GM21381 (cell line): ENCODE data around the gene RPS8.
"Not testable (repeated sequence)": the region's sequence is repeated elsewhere in the genome, so short reads cannot be mapped to it uniquely, and the experiment has no call there.

Experiments
- ATAC-seq: cut with Tn5 transposase; IDR thresholded peaks from one replicate; pipeline ENCODE4 v1.9.1; 2021; ENCODE audit warnings: mild to moderate bottlenecking, moderate library complexity; ENCODE audit not compliant: unreplicated experiment

The RPS8 gene

DNA sequence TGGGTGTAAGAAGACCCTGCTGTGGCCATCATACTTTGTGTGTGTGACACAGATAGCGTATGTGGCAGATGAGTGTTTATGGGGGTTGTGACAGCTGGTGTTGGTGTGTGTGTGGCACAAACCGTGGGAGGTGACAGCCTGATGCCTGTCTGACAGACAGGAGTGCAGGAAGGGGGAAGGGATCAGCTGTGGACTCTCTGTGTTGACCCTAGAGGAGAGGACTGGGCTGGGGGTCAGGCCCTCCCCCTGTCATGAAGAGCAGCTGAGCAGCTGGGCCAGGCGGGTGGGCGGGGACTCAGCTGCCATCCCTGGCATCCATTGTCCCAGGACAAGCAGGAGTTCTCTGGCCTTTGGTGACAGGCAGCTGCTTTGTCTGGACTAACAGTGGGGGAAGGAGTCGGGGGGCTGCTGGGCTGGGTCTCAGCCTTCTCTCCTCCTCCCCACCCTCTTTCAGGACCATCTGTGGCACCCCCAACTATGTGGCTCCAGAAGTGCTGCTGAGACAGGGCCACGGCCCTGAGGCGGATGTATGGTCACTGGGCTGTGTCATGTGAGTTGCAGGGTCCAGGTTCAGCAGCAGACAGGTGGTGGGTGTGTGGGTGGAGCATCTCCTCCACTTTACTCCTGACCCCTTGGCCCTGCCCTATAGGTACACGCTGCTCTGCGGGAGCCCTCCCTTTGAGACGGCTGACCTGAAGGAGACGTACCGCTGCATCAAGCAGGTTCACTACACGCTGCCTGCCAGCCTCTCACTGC is 27.1 kb downstream of the RPS8 start:
- no peak for ATAC-seq

DNA sequence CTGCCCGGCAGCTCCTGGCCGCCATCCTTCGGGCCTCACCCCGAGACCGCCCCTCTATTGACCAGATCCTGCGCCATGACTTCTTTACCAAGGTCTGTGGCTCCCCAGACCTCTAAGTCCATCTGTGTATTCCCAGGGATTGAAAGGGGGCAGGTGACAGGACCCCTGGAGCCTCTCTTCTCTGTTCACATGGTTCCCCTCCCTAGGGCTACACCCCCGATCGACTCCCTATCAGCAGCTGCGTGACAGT is 27.6 kb downstream of the RPS8 start:
- ATAC-seq, result no peak

DNA sequence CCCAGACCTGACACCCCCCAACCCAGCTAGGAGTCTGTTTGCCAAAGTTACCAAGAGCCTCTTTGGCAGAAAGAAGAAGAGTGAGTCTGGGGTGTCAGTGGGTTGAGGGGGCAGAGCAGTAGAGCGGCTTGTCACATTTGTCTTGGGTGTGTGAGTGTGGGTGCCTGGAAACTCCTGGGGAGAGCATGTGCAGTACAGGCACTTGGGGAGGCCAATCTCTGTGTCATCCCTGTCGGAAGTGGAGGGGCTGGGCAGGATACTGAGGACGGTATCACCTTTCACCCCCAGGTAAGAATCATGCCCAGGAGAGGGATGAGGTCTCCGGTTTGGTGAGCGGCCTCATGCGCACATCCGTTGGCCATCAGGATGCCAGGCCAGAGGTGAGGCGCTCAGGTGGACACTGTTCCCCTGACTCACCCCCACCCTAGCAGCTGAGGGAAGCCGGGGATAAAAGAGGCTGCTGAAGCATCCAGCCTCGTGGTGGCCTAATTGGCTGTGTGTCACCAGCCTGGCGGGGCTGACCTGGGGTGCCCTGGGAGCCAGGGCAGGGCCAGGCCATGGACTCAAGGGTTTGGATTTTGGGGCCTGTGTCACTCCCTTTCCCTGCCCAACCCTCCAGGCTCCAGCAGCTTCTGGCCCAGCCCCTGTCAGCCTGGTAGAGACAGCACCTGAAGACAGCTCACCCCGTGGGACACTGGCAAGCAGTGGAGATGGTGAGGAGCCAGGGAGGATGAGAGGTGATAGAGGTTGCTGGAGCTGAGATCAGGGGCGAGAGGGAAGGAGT is 28.2 kb downstream of the RPS8 start:
- no peak for ATAC-seq

DNA sequence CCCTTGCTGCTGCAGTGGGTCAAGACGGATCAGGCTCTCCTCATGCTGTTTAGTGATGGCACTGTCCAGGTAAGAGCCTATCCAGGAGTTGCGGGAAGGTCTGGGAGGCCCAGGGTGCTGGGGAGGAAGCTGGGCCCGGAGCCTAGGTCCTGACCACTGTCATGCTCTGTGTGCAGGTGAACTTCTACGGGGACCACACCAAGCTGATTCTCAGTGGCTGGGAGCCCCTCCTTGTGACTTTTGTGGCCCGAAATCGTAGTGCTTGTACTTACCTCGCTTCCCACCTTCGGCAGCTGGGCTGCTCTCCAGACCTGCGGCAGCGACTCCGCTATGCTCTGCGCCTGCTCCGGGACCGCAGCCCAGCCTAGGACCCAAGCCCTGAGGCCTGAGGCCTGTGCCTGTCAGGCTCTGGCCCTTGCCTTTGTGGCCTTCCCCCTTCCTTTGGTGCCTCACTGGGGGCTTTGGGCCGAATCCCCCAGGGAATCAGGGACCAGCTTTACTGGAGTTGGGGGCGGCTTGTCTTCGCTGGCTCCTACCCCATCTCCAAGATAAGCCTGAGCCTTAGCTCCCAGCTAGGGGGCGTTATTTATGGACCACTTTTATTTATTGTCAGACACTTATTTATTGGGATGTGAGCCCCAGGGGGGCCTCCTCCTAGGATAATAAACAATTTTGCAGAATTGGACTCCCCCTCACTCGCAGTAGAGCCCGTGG is 30.1 kb downstream of the RPS8 start:
- no peak for ATAC-seq

DNA sequence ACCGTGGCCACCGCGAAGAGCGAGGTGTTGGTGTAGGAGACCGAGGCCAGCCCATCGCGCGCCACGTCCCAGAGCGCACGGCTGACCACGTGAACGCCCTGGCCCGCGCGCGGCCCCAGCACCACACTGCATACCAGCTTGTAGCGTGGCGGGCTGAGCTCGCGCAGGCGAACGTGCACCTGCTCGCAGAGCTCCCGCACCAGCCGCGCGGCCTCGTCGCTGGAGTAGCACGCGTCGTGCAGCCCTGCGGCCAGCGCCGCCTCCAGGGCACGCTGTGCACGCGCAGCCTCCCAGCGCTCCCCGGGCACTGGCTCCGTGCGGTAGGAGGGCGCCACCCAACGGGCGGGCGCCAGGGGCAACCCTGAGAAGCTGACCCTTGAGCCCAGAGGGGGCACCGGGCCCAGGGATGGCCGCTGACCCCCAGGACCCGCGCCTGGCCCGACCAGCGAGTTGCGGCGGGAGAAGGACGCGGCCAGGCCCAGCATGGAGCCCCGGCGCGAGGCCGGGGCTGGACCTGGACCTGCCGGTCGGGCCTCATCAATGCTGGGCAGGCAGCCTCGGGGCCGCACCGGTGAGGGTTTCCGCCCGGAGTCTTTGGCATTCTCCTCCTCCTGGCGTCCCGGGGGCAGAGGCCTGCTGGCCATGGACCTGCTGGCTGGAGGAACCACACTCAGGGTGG is 30.8 kb downstream of the RPS8 start:
- ATAC-seq, result no peak

DNA sequence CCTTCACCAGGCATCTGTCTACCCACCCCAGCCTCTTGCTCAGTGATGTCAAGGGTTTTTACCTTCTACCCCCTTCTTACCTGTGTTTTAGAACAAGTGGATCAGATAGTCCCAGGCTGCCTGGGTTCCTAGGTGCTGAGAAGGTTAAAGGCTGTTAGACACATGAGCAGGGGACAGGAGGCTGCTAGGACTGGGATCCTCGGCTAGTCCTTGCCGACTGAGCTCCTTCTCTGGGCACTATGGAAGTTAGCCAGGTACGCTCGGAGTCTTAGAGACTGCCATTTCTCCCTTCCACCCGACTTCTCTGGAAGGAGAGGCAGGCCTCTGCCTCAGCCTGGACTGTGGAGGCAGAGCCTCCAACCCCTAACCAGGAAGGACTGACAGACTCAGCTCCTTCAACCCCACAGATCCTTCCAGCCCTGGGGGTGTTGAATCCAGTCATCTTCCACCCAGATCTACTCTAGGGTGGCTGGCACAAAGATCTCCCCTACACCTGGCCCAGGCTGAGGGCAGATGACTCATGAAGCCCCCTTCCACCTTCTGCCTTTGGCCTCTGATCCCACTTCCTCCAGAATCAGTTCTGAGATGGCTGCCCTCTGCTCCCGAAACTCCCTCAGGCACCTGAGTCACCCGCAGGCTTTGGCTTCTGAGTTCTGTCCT is 31.5 kb downstream of the RPS8 start, which contains the start of gene DYNLT4:
Gene DYNLT4 (minus strand): TSS at position 648 of the 660 bp plus-strand sequence. CDS start 683 bp downstream, outside the sequence.
- ATAC-seq, result no peak

DNA sequence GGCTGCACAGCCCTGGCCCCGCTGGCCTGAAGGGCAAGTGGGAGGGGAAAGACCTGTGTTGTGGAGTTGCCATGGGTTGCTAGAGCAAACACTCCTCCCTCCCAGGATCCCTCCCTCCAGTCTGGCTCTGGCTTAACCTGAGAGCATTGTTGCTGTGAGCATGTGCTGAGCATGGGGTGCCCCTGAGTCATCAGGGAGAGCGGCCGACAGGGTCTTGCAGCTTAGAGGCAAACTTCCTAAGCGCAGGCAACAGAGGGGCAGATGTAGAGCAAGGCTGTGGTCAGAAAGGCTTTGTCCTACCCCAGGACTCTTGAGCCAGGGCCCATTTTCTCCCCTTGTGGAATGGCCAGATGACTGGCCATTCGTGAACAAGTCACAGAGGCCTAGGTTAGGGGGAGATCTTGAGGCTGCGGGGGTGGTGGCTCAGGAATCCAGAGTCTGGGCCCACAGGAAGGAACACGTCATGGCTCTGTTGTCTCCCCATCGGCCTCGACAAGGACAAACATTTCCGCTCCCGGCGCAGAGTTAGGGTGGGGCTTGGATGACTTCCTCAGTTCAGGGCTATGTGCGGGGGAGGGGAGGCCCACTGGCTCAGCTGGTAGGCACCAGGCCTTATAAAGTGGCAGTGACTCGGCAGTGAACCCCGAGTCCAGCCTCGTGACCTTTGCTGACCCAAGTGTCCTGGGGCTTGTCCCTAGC is 32.2 kb downstream of the RPS8 start:
- peak; percentile 34 for ATAC-seq

DNA sequence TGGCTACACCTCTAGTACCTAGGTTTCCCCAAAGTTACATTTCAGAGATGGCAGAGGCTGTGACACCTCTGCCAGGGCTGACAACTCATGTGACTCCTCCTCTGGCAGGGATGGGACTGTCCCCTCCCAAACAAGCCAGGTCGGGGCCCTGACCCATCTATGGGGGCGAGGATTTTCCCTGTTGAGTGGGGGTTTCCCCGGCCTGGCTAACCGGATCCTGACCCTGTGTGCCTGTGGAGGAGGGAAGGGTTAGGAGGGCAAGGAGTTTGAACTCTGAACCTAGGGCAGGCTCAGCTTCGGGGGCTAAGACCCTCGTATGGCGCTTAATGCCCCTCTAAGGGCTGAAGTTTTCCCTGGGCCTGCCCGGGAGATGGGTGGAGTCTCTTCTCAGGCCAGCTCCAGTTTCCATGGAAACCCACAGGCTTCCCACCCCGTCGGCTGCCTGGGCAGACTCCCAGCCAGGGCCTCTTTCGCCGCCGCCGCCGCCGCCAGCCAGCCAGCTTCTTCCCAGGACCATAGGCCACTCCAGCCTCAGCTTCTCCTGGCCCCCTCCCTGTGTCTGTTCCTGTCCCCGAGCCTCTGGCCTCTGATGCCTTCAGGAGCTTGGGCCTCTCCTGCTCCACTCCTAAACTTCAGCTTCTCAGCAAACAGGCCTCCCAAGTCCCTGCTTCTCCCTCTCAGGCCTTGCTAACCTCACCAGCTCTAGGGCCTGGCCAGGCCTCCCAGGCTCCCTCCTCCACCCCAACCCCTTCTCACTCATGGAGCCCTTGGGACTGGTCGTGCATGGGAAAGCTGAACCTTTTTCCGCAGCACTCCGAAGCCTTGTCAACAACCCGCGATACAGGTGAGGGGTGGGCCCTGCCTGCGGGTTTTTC is 33.0 kb downstream of the RPS8 start, which contains the start of gene BTBD19:
Gene BTBD19 (plus strand): TSS at position 461 of the 875 bp plus-strand sequence. CDS start 298 bp downstream, at position 759.
- peak; percentile 31 for ATAC-seq

DNA sequence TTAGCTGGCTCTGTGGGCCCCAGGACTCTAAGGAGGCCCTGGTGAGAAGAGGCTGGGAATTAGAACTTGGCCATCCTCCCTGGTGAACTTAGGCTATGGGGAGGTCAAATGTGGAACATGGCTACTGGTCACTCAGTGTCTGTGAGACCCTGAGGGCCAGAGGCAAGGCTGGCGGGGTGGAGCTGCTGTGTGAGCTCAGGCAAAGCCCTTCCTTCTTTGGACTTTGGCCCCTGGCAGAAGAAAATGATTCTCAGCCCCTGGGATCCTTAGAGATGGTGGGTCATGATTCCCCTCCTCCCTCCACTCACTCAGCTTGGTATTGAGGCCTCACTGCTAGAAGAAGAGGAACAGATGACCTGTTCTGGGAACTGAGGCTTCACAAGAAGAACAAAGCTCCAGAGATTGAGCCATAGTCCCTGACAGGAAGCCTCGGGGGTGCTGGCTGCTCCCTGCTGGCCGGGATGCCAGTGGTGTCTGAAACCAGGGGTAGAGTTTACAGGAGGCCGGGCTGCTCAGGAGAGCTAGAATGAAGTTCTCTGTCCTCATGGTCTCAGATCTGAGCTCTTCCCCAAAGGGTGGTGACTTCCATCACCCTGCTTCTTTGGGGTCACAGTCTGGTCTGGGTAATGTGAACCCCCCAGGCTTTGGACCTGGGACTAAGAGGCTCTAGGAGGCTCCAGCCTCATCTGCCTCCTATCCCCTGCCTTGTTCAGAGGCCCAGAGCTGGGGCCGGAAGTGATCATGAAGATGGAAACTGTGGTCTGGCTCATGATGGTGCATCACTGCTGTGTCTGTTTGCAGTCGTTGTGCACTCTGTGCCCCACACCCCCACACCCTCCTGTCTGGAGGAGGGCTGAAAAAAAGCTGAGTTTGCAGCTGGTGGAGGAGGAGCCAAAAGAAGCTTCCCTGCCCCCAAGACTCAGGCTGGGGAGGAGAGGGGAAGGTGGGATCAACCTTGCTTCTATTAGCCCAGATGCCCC is 33.9 kb downstream of the RPS8 start:
- ATAC-seq, result no peak

DNA sequence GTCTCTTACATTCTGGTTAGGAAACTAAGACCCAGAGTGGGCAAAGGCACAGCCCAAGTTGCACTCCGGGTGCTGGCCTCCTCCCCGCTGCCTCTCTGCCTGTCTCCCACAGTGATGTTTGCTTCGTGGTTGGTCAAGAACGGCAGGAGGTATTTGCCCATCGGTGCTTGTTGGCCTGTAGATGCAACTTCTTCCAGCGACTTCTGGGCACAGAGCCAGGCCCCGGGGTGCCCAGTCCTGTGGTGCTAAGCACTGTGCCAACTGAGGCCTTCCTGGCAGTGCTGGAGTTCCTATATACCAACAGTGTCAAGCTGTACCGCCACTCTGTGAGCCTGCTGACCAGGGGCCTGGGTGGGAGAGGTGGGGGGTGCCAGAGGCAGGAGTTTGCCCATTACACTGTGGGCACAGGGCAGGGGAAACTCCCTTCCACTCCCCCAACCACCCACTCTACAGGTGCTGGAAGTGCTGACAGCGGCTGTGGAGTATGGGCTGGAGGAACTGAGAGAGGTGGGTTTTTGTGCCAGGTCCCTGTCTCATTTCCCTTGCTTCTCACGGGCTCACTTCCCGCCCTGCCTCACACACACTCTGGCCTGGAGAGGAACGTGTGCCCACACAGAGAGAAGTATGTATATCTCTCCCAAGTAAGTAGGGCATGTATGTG is 34.9 kb downstream of the RPS8 start:
- no peak for ATAC-seq

DNA sequence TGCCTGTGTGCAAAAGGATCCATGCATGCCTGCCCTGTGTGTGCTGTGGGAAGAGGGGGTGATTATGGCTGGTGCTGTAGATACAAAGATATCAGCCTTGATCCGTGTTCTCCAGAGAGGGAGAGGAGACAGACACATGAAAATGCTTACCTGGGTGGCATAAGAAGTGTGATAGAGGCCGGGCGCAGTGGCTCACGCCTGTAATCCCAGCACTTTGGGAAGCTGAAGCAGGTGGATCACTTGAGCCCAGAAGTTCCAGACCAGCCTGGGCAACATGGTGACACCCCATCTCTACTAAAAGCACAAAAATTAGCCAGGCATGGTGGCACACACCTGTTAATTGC is 35.4 kb downstream of the RPS8 start:
- not testable (repeated sequence) for ATAC-seq

DNA sequence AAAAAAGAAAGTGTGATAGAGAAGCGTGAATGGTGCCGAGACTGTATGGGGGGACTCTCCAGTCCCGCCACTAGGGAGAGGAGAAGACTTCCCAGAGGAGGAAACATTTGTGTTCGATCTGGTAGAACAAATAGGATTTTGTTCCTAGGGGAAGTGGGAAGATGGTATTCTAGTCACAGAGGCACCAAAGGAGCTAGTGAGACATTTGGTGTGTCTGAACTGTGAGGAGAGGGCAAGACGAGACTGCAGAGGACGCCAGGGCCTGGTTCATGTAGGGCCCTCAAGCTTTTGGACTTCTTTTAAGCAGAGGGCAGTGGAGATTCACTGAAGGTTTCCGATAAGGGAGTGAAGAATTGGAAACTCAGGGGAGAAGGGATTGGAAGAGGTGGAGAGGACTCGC is 35.9 kb downstream of the RPS8 start:
- ATAC-seq, result no peak

DNA sequence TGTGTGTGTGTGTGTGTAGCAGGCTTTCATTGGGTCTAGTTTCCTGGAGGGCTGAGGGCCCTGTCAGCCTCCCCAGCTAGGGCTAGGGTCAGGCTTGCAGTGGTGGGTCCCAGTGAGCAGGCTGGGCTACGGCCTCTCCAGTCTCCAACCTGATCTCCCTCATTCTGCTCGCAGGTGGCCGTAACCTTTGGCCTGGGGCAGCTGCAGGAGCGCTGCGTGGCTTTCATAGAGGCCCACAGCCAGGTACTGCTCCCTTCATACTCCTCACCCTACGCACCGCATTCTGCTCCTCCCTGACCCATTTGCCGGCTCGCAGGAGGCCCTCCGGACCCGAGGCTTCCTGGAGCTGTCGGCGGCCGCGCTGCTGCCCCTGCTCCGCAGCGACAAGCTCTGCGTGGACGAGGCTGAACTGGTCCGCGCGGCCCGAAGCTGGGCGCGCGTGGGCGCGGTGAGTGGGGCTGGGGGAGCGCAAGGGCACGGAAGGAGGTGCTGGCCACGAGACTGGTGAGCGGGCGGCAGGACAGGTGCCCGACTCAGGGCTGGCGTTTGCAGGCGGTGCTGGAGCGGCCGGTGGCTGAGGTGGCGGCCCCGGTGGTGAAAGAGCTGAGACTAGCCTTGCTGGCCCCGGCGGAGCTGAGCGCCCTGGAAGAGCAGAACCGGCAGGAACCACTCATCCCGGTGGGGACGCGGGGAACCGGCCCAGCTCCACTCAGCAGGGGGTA is 37.6 kb downstream of the RPS8 start:
- no peak for ATAC-seq

DNA sequence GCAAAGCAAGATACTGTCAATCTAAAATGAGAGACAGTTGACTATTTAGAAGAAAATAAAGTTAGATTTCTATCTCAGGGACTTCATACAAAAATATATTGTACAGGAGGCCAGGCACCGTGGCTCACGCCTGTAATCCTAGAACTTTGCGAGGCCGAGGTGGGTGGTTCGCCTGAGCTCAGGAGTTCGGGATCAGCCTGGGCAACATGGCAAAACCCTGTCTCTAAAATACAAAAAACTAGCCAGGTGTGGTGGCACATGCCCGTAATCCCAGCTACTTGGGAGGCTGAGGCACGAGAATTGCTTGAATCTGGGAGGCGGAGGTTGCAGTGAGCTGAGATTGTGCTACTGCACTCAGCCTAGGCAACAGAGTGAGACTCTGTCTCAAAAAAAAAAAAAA is 40.6 kb downstream of the RPS8 start:
- ATAC-seq, result not testable (repeated sequence)

DNA sequence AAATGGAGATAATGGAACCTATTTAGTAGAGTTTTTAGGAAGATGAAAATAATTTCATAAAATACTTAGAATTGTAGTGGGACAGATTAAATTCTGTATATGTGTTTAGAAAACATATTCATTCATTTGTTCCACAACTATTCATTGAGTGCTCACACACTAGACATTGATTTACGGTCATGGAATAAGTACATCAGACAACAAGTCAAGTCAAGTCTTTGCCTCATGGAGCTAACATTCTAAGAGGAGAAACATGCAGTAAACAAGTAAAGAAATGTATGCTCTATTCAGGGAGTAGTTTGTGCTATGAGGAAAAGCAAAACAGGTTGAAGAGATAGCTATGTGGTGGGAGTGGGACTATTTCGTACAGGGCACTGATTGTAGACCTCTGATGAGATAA is 42.0 kb downstream of the RPS8 start:
- ATAC-seq, result no peak

DNA sequence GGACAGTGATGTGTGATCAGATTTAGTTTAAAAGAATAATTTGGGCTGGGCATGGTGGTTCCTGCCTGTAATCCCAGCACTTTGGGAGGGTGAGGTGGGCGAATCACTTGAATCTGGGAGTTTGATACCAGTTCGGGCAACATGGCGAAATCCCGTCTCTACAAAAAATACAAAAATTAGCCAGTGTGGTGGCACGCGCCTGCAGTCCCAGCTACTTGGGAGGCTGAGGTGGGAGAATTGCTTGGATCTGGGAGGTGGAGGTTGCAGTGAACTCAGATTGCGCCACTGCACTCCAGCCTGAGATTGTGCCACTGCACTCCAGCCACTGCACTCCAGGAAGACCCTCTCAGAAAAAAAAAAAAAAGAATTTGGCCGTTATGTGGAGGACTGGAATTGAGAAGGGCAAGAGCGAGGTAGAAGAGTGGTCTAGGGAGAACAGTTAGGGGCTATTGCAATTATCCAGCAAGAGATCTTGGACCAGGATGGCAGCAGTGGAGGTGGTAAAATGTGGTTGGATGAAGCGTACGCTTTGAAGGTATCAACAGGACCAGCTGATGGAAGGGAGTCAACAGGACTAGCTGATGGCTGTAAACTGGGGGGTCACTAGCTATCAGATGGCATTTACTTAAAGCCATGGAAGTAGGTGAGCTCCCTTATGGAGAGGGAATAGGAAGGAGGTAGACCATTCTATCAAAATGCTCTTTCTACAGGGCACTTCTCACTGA is 42.6 kb downstream of the RPS8 start:
- no peak for ATAC-seq
